ENCODE results near the gene HSP90AB1. TPM values are rescaled to one million over a fixed set of nuclear protein-coding genes. Genes with fewer than 3 reads are reported as not detected.

Gene HSP90AB1
- polyA plus RNA-seq, 3 donors: 119 to 242 (median 145) TPM

GRCh38 chr6:44301782-44302564 lies 55.1 kb downstream of the HSP90AB1 start:
- Mint-ChIP-seq H3K4me3 (no peak overlapping the region), H3K27me3 (ENCODE audit: low read depth in 3 of 3) (peaks cover 17 to 27% (median 18%) of the 10 kb centered on the region in 3 donors), H3K9me3 (peaks cover 0 to 4% (median 0%) of the 10 kb centered on the region in 7 donors), H3K4me1 (peaks cover 20% of the 10 kb centered on the region), H3K27ac (peak overlapping the region in 2 of 7 donors; percentile 32 to 51), H3K36me3 (peaks cover 59 to 78% of the 10 kb centered on the region in 2 donors)
- DNase-seq: no peak
- 100% methylated on average over 6 of the region's 14 CpGs for WGBS (ENCODE audit: insufficient coverage)
- Histone ChIP-seq H4K20me1 (ENCODE audit: insufficient read depth, low read length) (no peaks in the 10 kb centered on the region), H3K9me3 (replicated peaks in 1 of 2; ENCODE audit: control insufficient read depth in 1 of 2, insufficient read depth in 1 of 2, low read length in 2 of 2) (no peaks in the 10 kb centered on the region), H3K36me3 (replicated peaks in 1 of 2; ENCODE audit: control insufficient read depth in 1 of 2, insufficient read depth in 2 of 2, low read length in 2 of 2) (peaks cover 64 to 73% of the 10 kb centered on the region in 2 donors), H3K9ac (ENCODE audit: insufficient read depth, low read length, poor library complexity, severe bottlenecking) (no peak overlapping the region), H3K27ac (ENCODE audit: low read depth in 1 of 2, low read length in 2 of 2) (no peak overlapping the region), H3K4me2 (replicated peaks; ENCODE audit: extremely low read depth, low read length, poor library complexity, severe bottlenecking) (no peak overlapping the region), H2AFZ (ENCODE audit: insufficient read depth, low read depth, low read length, poor library complexity, severe bottlenecking) (no peak overlapping the region), H3K4me1 (ENCODE audit: control insufficient read depth in 1 of 2, insufficient read depth in 2 of 2, low read length in 2 of 2) (peaks cover 8 to 13% of the 10 kb centered on the region in 2 donors), H3K27me3 (ENCODE audit: control insufficient read depth in 2 of 2, insufficient read depth in 2 of 2, low read length in 2 of 2) (peaks cover 7 to 20% of the 10 kb centered on the region in 2 donors), H3K4me3 (replicated peaks in 1 of 3; ENCODE audit: low read depth in 2 of 3, low read length in 3 of 3) (no peak overlapping the region), H3K79me2 (ENCODE audit: insufficient read depth, low read length) (no peaks in the 10 kb centered on the region)
- no peak for TF ChIP-seq CTCF (IDR thresholded peaks at IDR 0.05)
- intact Hi-C loops (cut with micrococcal nuclease): no loop called here

GRCh38 chr6:44302856-44303255 lies 56.0 kb downstream of the HSP90AB1 start:
- TF ChIP-seq CTCF (IDR thresholded peaks at IDR 0.05): no peak
- H3K9ac ChIP-seq (ENCODE audit: insufficient read depth, low read length, poor library complexity, severe bottlenecking): no peak overlapping the region

More at GRCh38 chr6:44302856-44303255, 56.0 kb downstream of the HSP90AB1 start:
- peaks cover 6 to 14% of the 10 kb centered on the region in 2 donors for H3K27me3 ChIP-seq (ENCODE audit: control insufficient read depth in 2 of 2, insufficient read depth in 2 of 2, low read length in 2 of 2)
- no peak overlapping the region for H3K27ac Mint-ChIP-seq
- WGBS (ENCODE audit: insufficient coverage): 98% methylated on average over 7 of the region's 12 CpGs
- H3K4me3 ChIP-seq (replicated peaks in 1 of 3; ENCODE audit: low read depth in 2 of 3, low read length in 3 of 3): no peak overlapping the region
- peaks cover 2 to 4% of the 10 kb centered on the region in 2 donors for H3K4me1 ChIP-seq (ENCODE audit: control insufficient read depth in 1 of 2, insufficient read depth in 2 of 2, low read length in 2 of 2)
- DNase-seq: no peak
- no peaks in the 10 kb centered on the region for H4K20me1 ChIP-seq (ENCODE audit: insufficient read depth, low read length)
- no peak overlapping the region for H2AFZ ChIP-seq (ENCODE audit: insufficient read depth, low read depth, low read length, poor library complexity, severe bottlenecking)
- H3K4me1 Mint-ChIP-seq: peaks cover 15% of the 10 kb centered on the region
- no peak overlapping the region for H3K4me2 ChIP-seq (replicated peaks; ENCODE audit: extremely low read depth, low read length, poor library complexity, severe bottlenecking)
- peaks cover 0 to 4% (median 0%) of the 10 kb centered on the region in 7 donors for H3K9me3 Mint-ChIP-seq
- intact Hi-C loops (cut with micrococcal nuclease): no loop called here
- H3K79me2 ChIP-seq (ENCODE audit: insufficient read depth, low read length): no peaks in the 10 kb centered on the region
- H3K9me3 ChIP-seq (replicated peaks in 1 of 2; ENCODE audit: control insufficient read depth in 1 of 2, insufficient read depth in 1 of 2, low read length in 2 of 2): no peaks in the 10 kb centered on the region
- peaks cover 67 to 86% of the 10 kb centered on the region in 2 donors for H3K36me3 Mint-ChIP-seq
- peaks cover 13 to 18% (median 13%) of the 10 kb centered on the region in 3 donors for H3K27me3 Mint-ChIP-seq (ENCODE audit: low read depth in 3 of 3)
- H3K27ac ChIP-seq (ENCODE audit: low read depth in 1 of 2, low read length in 2 of 2): no peak overlapping the region
- H3K4me3 Mint-ChIP-seq: no peak overlapping the region
- H3K36me3 ChIP-seq (replicated peaks in 1 of 2; ENCODE audit: control insufficient read depth in 1 of 2, insufficient read depth in 2 of 2, low read length in 2 of 2): peaks cover 72 to 82% of the 10 kb centered on the region in 2 donors

Small RNA genes lying within 50 kb of the gene (small RNA-seq; reads per million reads assigned to genes)
- gene RN7SL811P (ENCODE audit: insufficient read length, low read depth): not detected

Other genes with a start within 250 kb of the HSP90AB1 start
- 10 to 100 TPM; 18.5 to 91.5 (median 78.2) TPM for gene MRPL14, start 119.6 kb upstream of the HSP90AB1 start, polyA plus RNA-seq
- 10 to 100 TPM in 1 of 3 donors, 1 to 10 TPM in 2; 1.3 to 25.7 (median 1.9) TPM for gene TMEM63B, start 119.5 kb upstream of the HSP90AB1 start, polyA plus RNA-seq
- gene CAPN11, start 88.3 kb upstream of the HSP90AB1 start, polyA plus RNA-seq: under 1 TPM in 1 of 3 donors, not detected in 2; 0.11 TPM
- not detected for gene MYMX, start 30.2 kb upstream of the HSP90AB1 start, polyA plus RNA-seq
- 10 to 100 TPM; 14.3 to 23.2 (median 15.0) TPM for gene SLC29A1, start 23.5 kb upstream of the HSP90AB1 start, polyA plus RNA-seq
- gene SLC35B2, start 10.4 kb downstream of the HSP90AB1 start, polyA plus RNA-seq: 10 to 100 TPM; 17.4 to 54.0 (median 30.6) TPM
- 100 to 1,000 TPM in 1 of 3 donors, 10 to 100 TPM in 2; 19.9 to 108 (median 23.2) TPM for gene NFKBIE, start 18.4 kb downstream of the HSP90AB1 start, polyA plus RNA-seq
- gene TMEM151B, start 23.3 kb downstream of the HSP90AB1 start, polyA plus RNA-seq: not detected
- gene AARS2, start 66.2 kb downstream of the HSP90AB1 start, polyA plus RNA-seq: 1 to 10 TPM; 1.8 to 4.5 (median 3.2) TPM
- gene SPATS1, start 95.5 kb downstream of the HSP90AB1 start, polyA plus RNA-seq: not detected
- gene CDC5L, start 140.6 kb downstream of the HSP90AB1 start, polyA plus RNA-seq: 10 to 100 TPM in 1 of 3 donors, 1 to 10 TPM in 2; 4.9 to 10.2 (median 7.4) TPM

Data from CD14-positive monocyte (primary cell).